NK-92 (cell line): ENCODE measurements around the gene EARS2.

ENCODE experiments used
- DNase-seq: peaks from one replicate; lab custom pipeline; 2025; ENCODE audit not compliant: unreplicated experiment; lab: John Stamatoyannopoulos, UW

Gene EARS2

DNA sequence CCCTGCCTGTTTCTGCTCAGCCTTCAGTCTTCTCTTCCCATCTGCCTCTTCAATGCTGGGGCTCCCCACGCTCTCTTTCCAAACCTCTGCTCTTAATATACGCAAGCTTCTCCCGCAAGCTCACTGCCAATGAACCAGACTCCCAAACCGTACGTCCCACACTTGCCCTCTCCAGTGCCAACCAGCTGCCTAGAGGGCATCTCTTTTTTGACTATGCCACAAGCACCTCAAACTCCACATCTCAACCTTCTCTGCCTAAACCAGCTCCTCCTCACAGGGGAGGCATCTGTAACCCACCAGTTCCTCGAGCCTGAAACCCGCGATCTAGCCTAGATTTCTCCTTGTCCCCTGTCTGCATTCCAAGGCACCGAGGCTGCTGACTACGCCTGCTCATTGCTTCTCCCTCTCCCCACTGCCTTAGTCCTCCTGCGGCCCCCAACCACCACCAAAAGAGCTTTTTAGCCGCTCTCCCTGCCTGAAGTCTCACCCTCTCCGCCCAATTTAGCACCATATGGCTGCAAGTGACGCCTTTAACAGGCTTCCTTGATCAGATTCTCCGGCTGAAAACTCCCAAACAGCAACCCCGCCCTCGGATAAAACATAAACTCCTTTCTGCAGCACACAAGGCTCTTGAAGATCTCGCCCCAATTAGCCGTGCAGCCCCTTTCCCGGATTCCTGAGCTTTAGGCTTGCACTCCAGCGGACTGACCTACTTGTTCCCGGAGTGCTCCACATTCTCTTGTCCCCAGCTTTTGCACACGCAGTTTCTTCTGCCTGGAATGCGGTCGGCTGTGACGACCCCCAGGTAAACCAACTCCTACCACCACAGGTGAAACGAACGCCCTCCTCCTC, 48.3 kb downstream of the EARS2 start:
- DNase-seq, result no peak

DNA sequence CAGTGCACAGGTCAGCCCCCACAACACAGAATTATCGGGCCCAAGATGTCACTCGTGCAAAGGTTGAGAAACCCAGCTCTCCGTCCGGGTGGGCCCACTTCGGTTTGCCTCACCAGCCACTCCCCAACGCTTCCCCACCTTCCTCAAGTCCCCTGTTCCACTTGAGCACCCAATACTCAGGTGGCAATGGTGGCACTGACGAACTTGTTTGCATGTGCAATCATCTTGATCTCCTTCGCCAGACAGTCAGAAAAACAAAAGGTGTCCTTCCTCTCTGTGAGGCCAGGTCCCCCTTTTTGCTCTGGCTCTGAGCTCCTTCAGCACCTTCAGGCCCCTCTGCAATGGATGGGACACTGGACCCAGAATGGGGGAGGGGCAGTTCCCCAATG, 50.5 kb downstream of the EARS2 start:
- DNase-seq, result no peak

DNA sequence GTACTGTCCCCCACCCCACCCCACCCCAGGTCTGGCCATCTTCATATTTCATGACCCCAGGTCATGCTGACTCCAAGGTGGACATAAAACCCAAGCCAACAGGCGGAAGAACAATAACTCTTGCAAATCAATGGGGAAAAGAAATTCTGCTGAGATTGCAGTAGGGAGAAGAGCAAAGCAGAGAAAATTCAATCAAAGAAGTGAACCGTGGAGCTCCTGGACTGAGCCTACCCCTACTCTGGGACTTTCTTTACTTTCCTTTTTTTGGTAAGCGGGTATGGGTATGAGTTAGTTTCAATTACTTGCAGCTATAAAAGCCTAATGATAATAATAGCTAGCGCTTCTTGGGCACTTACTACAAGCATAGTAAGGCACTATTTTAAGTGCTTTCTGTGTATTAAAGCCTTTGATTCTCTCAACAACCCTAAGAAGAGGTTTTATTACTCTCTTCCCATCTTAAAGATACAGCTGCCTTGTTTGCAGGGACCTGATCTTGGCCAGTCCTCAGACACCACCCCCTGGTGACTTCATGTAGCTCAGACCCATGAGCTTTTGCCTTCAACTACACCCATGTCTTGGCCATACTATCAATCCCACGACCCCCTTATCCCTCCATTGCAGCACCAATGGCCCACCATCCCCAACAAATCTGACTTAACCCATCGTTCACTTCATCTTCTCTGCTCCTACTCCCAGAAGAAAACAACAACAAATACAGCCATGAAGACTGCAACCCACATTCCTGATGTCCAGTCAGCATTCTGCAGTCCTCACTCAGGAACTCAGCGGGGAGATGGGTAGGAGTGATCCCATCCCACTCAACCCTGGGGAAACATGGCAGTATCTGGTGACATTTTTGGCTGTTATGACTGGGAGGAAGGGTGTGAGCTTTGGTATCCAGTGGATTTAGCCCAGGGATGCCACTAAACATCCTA, 51.2 kb downstream of the EARS2 start:
- DNase-seq, result no peak

DNA sequence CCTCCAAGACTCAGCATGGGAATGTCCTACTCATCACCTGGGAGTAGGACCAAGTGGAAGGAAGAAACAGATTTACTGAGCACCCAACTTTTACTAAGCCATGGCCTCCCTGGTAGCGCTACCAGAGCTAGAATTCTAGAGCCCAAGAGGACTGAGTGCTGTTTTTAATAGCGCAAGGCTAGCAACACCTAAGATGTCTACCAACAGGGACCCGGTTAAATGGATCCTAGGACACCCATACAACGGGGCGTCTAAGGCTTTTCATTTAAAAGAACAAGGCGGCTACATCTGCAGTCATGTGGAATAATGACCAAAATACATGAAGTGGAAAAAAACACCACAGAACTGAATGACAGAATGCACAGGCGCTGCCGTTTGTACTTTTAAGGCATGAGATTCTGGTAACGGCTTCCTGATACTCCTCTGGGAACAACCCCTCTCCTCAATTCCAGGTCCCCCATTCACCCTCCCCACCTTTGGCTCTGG, 51.9 kb downstream of the EARS2 start:
- no peak for DNase-seq

DNA sequence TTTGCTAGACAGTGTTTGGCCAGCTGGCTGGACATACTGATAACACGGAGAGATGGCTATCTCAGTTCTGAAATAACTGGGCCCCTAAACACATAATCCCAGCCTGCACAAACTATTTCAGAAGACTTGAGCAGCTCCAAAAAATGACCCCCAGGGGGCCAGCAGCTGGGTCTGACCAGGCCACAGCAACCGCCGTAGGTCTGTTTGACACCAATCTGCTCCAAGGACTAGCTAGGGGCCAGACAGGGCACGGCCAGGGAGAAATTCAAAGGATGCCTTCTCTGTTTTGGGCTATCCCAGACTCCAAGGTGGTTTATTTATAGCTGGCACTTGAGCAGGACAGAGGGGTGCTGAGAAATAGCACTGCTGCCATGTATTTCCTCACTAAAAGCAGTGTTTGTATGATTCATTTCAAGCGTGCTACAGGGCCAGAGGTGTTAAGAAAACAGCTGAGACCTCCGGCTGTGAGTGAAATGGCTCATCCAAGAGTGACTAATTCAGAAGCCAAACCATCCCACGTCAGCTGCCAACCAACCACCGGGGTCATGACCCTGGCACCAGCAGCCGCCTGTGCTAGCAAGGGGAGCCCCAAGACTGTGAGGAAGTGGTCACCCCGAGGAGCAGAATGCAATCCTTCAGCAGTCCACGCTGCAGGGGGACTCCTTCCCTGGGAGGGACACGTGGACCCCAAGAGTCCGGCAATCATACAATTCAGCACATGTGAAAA, 52.5 kb downstream of the EARS2 start:
- no peak for DNase-seq

DNA sequence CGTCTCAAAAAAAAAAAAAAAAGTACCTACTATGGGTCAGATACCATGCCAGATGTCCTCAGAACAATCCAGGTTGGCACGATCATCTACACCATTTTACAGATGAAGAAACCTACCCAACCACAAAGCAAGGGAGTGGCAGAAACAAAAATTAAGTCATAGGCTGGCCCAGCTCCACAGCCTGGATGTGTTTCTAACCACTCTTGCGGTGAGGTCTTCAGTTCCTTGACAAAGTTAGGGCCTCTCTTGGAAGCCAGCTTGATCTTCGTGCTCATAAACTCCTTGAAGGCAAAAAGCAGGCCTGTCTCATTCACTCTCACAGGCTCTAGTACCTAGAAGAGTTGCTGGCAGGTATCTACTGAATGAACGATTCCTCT, 53.1 kb downstream of the EARS2 start:
- no peak for DNase-seq

DNA sequence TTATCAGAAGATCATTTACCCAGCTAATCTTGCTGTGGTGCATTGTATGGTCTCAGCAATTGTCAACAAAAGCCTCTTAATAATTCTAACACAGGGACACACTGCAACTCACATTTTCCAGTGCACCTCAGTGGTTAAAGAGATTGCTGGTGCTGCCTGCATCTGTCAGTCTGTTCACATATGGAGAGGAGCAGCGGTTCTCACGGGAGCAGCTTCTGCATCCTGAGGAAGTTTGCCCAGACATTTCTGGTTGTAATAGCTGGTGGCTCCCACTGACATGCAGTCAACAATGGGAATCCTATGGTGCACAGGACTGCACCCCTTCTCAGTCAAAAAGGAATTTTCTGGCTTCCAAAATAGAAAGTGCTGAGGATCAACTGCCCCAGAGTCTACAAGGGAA, 54.7 kb downstream of the EARS2 start:
- no peak for DNase-seq

DNA sequence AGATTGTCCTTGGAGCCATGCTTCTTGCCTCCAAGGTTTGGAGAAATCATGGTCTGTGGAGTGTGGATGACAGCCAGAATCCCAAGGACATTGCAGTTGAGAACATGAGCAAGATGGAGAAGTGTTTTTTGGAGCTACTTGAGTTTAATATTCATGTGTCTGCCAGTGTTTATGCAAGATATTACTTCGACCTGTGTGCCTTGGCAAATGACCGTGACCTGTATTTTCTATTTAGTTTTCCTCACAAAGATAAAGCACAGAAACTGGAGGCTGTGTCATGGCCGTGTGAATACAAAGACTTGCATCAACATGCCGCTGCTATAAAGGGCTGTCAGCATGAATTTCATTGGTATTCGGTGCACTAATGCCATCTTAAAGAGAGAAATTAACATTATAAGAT, 55.9 kb downstream of the EARS2 start:
- no peak for DNase-seq

DNA sequence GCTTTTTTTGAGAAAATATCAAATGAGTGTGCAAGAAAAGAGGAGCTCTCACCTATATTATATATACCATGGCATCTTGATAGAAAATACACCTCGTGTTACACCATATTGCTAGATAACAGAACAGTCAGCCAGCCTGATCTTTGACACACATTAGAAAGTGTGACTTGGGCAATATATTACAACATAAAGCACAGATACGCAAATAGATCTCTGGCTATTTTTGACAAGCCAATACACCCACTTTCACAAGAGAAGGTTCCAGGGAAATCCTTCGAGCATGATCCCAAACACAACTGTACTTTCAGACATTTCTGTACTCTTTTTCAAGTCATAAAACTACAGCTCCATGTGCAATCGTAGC, 56.3 kb downstream of the EARS2 start:
- no peak for DNase-seq

DNA sequence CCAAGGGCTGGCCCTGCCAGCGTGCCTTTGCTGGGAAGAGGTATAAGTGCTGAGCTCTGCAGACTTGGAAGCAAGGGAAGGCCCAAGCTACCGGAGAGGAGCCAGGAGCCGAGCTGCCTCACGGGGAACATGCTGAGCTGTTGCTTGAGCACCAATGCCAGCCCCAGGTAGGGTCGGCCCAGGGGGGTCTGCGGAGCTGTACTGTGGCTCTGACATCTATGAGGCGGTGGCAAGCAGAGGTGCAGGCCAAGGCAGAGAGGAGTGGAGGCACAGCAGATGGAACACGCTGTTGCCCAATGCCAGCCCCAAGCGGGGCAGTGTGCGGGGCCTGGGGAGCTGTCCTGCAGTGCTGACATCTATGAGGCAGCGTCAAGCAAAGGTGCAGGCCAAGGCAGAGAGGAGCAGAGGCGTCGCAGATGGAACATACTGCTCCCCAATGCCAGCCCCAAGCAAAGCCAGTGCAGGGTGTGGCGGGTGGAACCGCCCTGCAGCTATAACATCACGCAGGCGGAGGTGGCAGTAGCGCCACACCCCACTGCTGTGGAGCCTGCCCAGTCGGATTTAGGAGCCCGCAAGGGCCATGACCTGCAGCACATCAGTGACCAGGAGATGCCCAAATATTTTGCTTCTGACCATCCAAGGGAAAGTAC, 56.8 kb downstream of the EARS2 start:
- no peak for DNase-seq

DNA sequence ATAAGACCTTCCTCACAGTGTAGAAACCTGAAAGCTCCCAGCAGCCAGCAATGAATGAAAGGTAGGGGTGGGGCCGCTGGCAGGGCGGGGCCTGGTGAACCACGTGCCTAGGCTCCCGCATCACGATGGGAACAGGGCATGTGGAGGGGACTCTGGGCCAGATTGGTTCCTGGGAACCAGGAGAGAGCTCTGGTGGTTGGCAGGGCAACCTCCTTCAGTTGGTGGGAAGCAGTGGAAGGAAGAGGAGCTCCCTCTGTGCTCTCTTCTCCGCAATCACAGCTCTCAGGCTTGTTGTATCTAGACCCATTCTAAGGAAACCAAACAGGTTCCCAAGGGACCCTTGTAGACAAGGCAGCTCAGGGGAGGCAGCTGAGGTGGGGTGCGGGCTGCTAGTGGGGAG, 57.3 kb downstream of the EARS2 start:
- no peak for DNase-seq

DNA sequence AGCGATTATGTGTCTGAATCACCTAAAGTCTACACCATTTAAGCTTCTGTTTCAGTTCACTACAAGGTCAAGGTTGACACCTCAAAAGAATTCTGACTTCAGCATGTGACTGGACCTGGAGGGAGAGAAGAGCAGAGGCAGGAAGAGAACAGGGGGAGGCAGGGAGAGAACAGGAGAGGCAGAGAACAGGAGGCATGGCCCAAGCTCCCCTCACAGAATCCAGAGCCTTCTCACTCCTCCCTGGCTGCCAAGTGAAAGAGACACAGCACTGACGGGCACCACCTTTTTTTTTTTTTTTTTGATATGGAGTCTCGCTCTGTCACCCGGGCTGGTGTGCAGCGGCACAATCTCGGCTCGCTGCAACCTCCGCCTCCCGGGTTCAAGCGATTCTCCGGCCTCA, 58.3 kb downstream of the EARS2 start:
- DNase-seq, result no peak

DNA sequence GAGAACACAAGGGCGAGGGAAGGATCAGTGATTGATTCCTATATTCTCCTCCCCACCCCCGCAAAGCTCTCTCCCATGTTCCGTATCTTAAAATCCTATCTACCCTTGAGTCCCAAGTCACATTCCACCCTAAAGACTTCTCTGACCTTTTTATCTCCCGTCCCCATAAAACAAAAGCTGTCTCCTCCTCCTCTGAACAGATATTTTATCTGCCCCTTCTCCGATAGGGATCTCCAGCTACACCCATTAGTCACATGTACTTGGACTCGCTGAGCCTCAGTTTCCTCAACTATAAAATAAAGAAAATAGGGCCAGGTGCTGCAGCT, 59.6 kb downstream of the EARS2 start:
- no peak for DNase-seq

DNA sequence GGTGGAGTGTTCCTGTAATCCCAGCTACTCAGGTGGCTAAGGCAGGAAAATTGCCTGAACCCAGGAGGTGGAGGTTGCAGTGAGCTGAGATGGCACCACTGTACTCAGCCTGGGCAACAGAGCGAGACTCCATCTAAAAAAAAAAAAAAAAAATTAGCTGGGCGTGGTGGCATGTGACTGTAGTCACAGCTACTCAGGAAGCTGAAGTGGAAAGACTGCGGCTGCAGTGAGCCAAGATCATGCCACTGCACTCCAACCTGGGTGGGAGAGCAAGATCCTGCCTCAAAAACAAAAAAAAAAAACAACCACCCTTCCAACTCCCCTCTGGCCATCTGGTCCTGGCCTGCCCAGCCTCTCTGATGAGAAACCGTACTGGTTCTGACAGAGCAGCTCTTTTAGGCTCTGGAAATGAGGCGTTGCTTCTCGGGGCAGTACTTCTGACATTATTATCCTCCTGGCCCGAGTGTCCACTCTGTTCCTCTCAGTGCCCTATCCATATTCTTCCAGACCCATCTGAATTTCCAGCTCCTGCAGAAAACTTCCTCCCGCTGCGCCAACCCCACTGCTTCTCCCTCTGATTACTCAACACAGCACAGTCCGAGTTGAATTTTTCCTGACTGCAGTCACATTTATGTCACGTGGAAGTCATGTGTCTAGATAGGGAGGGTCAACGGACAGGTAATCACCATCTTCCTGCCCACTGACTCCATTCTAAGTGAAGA, 60.2 kb downstream of the EARS2 start:
- no peak for DNase-seq

DNA sequence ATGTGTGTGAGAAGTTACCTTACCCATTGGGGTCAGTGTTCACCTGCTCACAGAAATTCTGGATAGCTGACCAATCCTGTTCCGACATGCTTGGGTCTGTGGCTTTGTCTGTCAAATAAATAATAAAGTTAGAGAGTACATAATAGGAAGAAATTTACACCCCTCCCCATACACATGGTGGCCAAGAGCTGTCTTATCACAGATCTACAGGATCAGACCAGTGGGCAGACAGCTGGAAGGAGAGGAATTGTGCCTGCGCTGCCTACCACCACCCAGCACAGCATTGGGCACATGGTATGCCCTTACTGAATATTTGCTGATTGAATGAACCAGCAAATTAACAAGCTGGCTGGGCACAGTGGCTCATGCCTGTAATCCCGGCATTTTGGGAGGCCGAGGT, 61.5 kb downstream of the EARS2 start:
- DNase-seq, result no peak

DNA sequence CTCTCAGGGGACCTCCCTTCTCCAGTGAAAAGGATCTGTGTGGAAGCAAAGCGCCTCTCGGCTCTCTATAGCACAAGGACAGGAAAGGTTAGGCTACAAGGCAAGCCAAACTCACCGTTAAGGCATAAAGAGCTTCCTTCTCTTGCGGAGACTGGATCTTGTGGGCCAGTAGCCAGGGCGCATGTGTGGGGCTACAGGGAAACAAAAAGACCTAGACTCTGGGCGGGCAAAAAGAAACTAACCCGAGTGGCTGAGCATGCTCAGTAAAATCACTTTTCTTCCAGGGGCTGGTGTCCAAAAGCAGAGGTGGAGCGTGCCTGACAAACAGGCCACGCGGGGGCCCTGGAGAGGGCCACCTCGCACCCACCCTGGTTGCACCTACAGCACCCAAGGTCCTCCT, 63.0 kb downstream of the EARS2 start:
- DNase-seq, result no peak

DNA sequence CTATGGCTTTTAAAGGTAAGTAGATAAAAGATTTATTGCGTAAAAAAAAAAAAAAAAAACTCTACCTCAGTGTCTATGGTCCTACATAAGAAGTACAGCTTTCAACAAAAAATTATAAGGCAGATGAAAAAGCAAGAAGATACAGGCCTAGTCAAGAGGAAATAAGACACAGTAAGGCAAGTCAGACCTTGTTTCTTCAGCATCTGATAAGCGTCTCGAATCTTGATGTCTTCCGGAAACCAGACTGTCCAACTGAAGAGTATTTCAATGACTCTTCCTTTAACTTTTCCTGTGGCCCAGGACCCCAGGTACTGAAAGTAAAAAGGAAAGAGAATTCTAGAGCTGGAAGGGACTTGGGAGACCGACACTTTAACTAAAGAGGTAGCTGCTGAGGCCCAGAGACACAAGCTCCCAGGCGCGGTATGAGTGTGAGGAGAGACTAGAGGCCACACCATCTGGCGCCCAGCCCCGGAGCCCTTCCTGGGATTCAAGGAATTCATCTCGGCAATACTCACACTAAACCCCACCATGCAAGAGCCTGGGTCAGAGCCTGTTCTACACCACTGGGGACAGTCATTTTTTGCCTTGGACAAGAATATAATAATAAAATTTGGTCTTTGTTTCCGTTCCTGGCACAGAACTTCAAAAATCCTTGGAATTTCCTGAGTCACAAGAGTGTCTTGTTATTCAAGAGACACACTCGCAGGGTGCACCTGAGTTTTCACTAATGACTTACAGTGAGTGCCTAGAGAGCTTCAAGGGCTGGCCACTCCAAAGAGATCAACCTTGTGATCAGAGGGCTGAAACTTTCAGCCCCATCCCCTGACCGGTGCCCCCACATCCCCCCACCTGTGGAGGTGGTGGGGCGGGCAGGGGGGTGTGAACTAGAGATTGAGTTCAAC, 65.4 kb downstream of the EARS2 start:
- no peak for DNase-seq

DNA sequence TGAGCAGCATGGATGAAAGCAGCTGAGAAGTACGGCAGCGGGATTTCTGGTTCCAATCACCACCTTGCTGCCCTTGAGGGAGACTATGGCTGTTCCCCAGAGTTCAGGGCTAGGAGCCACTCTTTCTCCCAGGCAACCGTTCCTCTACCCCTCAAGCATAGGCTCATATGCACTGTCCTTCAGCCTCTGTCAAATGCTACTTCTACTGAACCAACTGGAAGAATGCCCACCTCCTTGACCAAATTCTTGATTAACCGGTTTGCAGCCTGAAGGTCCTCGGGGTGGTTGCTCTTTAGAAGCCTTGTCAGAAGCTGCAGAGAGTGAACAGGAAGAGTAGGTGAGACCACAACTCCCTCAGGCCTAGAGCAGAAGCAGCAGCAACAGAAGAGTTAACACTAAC, 70.7 kb downstream of the EARS2 start:
- no peak for DNase-seq

DNA sequence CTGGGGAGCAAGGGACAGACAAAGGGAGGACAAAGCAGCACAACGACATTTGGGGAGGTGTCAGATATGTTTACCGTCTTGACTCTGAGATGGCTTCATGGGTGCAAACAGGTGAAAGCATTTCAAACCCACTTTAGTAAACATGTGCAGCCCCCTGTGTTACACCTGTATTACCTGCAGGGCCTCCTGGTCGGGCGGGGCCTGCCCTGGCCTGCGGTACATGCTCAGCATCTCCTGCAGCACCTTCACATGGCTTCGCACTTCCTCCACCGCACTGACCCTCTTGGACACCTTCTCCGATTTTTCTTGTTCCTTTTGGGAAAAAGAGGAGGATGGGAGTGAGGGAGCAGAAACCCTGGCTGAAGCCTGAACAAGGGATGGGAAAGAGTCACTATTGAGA, 71.3 kb downstream of the EARS2 start:
- DNase-seq, result no peak

DNA sequence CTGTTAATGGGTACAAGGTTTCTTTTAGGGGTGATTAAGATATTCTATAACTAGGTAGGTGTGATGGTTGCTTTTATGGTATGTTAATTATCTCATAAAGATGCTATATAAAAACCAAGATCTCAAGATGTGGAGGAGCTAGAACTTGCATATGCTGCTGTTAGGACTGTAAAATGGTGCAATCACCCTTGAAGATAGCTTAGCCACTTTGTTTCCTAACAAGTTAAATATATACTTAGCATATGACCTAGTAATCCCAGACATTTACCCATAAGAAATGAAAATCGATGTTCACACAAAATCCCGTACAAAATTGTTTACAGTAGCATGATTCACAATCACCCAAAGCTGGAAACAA, 71.9 kb downstream of the EARS2 start:
- no peak for DNase-seq
